GM18868 (cell line): ENCODE measurements around the gene PNPLA3.
"Not testable (repeated sequence)": the region's sequence is repeated elsewhere in the genome, so short reads cannot be mapped to it uniquely, and the experiment has no call there.

Experiments
- ATAC-seq: cut with Tn5 transposase; IDR thresholded peaks from one replicate; pipeline ENCODE4 v1.9.1; 2021; ENCODE audit warnings: mild to moderate bottlenecking, moderate library complexity; ENCODE audit not compliant: unreplicated experiment

Gene PNPLA3

GRCh38 chr22:43889201-43889859 is 34.3 kb upstream of the PNPLA3 start:
- ATAC-seq, result no peak

DNA sequence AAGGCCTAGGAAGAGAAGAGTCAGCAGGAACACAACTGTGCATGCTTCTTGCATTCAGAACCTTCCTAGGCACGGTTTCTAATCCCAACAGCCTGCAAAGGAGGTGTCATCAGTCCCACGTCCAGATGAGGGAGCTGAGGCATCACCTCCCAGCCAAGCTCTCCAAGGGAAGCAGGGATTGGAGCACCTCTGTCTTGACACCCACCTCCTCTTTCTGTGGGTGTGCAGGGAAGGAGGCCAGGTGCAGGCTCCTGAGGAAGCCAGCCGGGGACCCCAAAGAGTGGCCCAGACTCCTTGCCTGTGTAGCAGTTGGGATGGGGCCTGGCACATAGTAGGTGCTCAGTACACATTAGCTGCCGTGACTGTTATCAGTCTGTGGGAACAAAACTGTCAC is 33.7 kb upstream of the PNPLA3 start:
- ATAC-seq, result no peak

- ATAC-seq, result no peak
These were observed 32.7 kb upstream of the PNPLA3 start for GRCh38 chr22:43890901-43891331.

DNA sequence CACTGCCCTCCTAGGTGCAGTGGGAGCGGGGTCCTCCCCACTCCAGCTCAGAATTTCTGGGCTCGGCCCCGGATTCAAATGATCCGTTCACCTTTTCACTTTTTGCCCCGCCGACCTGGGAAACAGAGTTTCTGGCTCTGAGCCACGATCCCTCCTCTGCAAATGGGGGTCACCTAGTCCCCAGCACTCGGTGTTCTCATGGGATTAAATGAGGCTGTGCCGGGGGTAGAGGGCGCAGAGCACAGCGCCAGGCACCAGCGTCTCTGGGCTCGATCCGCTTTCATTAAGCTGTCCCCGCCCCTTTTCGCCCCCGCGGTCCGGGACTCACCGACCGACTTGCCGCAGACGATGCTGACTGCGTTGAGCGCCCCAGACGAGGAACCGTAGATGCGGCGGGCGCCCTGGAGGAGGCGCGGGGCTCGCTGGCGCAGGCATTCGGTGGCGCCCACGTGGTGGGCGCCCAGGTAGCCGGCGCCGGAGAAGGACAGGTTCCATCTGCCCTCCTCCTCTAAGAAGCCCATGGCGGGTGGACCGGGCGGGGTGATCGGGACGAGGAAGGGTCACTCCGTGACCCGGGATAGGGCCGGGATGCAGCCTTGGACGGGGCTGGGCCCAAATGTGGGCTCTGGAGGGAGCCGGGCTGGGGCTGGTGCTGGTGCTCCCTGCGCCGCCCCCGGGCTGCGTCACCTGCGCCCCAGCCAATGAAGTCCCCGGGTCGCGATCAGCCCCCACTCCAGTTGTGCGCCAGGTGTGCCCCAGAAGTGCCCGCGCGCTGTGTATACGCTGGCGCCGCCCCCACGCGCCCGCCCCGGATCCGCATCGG is 32.0 kb upstream of the PNPLA3 start, which contains the start of gene PNPLA5:
Gene PNPLA5, minus strand, starts transcription at position 654 of the 823 bp plus-strand sequence. Its CDS starts 133 bp downstream, at position 521.
- no peak for ATAC-seq

DNA sequence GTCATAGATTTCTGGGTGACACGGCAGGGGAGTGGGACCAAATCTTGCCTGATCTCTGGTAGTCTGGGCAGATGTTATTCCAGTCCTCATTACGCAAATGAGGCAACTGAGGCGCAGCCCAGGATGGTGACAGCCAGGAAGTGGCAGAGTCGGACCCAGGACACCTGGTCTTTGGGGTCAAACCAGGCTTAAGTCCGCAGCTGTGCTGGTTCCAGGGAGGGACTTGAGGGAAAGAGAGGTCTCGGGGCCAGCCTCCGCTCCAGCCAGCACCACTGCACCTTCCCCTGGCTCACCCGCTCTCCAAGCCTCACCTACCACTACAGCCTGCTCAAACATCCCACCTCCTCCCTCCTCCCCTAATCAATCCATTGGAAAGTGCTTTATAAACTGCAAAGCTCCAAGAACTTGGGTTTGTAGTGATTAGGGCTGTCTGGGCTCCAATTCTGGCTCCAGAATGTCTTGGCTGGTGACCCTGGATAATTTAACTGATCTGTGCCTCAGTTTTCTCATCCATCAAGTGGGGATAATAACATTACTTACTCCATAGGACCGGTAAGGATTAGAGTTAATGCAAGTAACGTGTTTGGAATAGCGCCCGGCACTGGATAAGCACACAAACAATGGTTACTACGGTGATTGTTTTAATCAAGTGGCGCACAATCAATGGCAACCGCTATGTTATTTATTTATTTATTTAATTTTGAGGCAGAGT is 31.3 kb upstream of the PNPLA3 start:
- no peak for ATAC-seq

DNA sequence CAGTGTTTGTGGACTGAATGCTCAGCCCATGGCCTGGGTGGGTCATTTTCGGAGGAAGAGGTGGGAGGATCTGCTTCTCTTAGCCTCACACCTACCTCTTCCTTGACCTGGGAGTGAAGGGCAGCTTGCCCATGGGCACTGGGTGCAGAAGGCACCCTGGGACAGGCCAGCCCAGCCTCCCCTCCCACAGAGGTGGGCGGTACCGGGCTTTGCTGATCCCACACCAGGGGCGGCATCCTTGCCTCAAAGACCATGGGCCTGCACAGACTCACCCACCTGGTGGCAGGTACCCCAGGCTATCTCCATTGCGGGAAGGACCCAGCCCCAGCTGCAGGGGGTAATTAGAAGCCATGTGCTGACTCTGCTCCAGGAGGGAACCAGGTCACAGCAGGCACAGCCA is 30.3 kb upstream of the PNPLA3 start:
- no peak for ATAC-seq

DNA sequence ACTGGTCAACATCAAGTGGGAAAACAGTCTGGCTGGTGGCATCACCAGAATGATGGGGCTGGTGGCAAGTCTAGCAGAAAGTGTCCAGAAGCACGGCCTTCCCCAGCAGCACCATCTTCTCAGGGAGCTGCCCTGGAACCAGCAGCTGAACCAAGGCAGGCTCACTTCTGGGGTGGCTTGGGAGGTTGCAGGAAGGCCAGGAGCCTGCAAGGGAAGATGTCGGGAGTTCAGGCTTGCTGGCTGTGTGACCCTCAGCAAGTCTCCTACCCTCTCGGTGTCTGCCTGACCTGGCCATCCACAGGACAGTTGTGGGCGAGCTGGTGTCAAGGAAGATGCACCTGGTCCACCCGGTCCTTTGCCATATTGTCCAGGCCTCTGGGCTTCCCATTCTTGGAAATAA is 29.5 kb upstream of the PNPLA3 start:
- no peak for ATAC-seq

GRCh38 chr22:43895986-43896645 is 27.5 kb upstream of the PNPLA3 start:
- no peak for ATAC-seq

DNA sequence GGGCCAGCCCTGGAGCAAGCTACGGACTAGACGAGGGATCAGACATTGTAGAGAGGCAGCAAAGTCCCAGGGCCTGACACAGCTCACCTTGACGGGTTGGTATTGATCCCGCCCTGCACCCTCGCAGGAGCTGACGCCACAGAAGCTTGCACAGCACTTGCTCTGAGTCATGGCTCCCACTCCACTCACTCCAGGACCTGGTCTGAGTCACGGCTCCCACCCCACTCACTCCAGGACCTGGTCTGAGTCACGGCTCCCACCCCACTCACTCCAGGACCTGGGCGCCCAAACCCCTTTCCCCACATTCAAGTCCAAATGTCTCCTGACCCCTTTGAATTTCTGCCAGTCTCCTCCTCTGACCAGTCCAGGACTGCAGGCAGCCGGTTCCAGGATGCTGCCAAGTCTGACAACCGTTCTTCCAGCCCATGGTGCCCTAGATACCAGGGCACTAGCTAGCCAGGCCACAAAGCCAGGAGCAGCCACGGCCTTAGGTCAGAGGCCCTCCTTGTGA is 25.8 kb upstream of the PNPLA3 start:
- no peak for ATAC-seq

DNA sequence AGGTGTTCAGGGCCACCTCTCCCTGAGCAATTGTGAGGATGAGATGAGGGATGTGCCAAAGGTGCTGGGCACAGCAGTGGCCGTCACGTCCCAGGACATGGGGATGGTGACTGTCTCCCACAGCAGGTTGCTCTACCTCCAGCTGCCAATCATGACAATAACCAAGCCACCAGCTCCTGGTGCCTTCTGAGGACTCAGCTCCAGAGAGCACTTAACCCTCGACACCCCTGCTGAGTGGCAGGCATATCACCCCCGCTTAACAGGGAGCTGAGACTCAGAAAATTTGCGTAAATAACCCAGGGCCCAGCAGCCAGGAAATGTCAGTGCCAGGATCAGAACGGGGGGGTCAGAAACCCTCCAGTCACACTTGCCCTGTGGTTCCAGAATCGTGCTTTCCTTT is 23.4 kb upstream of the PNPLA3 start:
- ATAC-seq, result no peak

GRCh38 chr22:43901976-43902643 is 21.5 kb upstream of the PNPLA3 start:
- no peak for ATAC-seq

DNA sequence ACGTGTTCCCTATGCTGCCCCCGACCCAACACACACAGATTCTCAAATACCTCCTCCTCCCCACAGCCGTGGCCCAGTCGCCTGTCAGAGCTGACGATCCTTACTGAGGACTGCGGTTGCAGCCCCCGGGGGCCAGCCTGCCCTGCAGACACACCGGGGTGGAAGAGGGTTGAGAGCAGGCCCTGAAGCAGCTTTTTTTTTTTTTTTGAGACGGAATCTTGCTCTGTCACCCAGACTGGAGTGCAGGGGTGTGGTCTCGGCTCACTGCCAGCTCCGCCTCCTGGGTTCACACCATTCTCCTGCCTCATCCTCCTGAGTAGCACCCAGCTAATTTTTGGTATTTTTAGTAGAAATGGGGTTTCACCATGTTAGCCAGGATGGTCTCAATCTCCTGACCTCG is 20.6 kb upstream of the PNPLA3 start:
- ATAC-seq, result not testable (repeated sequence)

- not testable (repeated sequence) for ATAC-seq
These were observed 19.2 kb upstream of the PNPLA3 start for GRCh38 chr22:43904412-43904811.

- no peak for ATAC-seq
These were observed 17.9 kb upstream of the PNPLA3 start for GRCh38 chr22:43905681-43906080.

DNA sequence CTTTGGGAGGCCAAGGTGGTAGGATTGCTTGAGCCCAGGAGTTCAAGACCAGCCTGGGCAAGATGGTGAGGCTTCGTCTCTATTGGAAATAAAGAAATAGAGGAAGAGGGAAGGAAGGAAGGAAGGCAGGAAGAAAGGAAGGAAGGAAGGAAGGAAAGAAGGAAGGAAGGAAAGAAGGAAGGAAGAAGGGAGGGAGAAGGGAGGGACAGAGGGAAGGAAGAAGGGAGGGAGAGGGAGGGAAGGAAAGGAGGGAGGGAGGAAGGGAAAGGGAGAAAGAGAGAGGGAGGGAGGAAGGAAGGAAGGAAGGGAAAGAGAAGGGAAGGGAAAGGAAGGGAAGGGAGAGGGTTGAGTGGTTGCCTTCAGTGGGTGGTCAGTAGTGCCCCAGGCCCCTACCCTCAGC is 13.9 kb upstream of the PNPLA3 start:
- ATAC-seq, result no peak

GRCh38 chr22:43910178-43910695 is 13.4 kb upstream of the PNPLA3 start:
- no peak for ATAC-seq

DNA sequence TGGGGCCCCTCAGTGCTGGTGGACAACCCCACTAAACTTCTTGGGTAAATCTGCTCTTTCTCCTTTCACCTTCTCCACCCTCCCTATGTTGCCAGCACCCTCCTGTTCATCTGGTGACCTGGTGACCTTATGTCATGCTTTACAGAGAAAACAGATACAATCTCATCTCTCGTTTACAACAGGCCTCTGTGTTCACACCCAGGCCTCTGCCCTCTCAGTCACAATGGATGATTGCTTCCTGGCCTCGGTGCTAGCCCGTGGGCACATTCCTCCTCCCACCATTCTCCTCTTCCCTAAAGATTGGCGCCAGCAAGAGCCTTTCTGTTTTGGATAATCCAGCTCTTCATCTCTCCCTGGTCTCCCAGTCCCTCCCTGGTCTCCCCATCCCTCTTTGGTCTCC is 12.3 kb upstream of the PNPLA3 start:
- ATAC-seq, result no peak

GRCh38 chr22:43917521-43917920 is 6.1 kb upstream of the PNPLA3 start:
- no peak for ATAC-seq

DNA sequence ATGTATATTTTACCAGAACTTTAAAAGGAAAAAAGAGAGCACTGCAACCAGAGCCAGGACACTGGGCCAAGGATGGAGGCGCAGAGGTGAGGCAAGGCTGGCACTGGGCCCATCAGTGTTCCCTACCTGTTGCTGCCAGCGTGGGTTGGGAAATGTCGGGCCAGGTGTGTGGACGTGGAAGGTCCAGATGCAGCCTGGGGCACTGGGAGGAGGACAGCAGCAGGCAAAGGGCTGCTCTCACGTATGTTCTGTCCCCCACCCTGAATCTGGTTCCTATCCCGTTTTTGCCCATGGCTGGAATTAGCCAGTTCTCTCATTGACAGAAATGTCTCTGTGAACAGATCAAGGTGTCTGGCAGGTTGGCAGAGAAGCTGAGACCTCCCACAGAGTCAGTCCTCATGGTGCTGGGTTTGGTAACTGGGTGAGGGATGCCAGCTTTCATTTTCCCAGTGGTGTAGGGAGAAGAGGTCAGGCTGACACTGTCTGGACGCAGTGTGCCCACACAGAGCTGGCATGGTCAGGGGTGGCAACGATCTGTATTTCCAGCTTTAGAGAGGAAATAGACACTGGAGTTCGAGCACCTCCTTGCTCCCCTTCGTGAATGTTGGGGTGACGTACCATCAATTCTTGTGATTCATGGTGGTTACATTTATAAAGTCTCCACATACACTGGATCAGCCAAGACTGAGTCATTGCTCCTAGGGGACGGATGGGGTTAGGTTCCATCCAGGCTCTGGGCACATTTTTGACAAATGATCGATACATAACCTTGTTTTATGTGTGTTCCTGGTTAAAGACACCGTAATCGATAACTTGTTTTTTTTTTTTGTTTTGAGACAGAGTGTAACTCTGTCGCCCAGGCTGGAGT is 4.3 kb upstream of the PNPLA3 start:
- no peak for ATAC-seq
